Measurements from ENCODE around the gene PREPL.

GRCh38 chr2:44273076-44273475 is 88.2 kb downstream of the PREPL start:
- TF ChIP-seq TARDBP (IDR thresholded peaks at IDR 0.05) (no peak), ZNF384 (IDR thresholded peaks at IDR 0.05) (no peak), ELF4 (IDR thresholded peaks at IDR 0.05) (no peak), ARNT (IDR thresholded peaks at IDR 0.05) (no peak), CTBP1 (IDR thresholded peaks at IDR 0.05; ENCODE audit: borderline replicate concordance) (no peak), FOXA1 (IDR thresholded peaks at IDR 0.05) (no peak), NFRKB (IDR thresholded peaks at IDR 0.05) (no peak), FOXM1 (IDR thresholded peaks at IDR 0.05; ENCODE audit: borderline replicate concordance) (no peak), LEF1 (IDR thresholded peaks at IDR 0.05; ENCODE audit: borderline replicate concordance) (no peak), SUZ12 (IDR thresholded peaks at IDR 0.05) (no peak), SP1 (IDR thresholded peaks at IDR 0.05) (no peak)

Data from HEK293T (cell line).